Right hindlimb (tissue), 1 donor: ENCODE measurements around the gene GIN1.
"Not testable (repeated sequence)": the region's sequence is repeated elsewhere in the genome, so short reads cannot be mapped to it uniquely, and the experiment has no call there.

Source experiments
- DNase-seq: peaks from one replicate; pipeline ENCODE4 v3.0.0-alpha.2; 2018

GIN1 gene

DNA sequence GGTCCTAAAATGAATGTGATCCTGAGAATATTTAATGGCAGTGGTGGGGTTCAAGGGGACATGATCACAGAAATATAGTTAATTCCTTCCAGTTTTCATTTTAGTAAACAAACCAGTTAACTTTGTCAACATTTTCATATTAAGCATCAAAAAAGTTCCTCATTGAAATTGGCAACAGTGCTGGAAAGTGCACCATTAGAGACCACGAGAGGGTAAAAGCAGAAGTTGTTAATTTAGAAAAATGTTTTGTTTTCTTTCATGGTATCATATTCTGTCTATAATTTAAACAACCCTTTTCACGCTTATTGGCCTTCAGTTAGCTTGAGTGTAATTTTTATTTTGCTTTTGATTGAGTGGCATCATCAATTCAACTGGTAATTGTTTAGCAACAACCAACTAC, 11.9 kb downstream of the GIN1 start:
- DNase-seq, result no peak

DNA sequence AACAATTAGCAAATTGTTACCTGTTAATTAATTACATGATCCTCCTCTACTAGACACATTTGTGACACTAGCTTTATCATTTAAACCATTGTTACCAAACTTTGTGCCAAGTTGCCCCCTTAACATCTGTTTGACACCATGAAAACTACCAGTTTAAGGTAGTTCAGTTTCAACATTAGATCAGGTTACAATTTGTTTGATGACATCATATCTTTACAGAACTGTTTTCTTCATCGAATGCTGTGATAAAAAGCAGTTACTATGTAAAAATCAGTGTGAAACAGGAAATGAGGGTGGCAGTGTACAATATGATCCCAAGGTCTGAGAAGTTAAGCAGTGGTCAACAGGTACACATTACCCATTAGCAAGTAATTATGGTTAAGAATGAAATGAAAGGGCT, 17.7 kb downstream of the GIN1 start:
- no peak for DNase-seq

DNA sequence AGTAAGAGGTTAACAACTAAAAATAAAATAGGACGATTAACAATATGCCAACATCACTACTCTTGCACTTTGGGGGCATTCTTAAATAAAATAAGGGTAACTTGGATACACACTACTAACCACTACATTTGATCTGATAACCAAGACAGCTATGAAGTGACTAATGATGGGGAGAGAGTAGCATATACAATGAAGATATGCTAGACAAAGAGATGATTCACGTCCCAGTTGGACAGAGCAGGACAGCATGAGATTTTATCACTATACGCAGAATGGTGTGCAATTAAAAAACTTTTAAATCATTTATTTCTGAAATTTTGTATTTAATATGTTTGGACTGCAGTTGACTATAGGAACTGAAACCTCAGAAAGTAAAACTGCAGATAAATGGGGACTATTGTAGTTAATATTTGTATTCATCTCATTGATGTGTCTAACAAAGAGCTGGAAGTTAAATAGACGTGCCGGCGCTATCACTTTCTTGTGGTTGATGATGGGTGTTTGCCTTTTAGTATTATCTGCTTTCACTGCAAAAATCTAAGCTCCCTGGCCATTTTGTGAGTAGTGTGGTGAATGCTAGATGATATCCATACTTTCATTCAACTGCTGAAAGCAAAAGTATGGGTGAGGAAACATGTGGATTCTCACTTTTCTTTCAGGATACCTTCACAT, 18.7 kb downstream of the GIN1 start:
- no peak for DNase-seq

DNA sequence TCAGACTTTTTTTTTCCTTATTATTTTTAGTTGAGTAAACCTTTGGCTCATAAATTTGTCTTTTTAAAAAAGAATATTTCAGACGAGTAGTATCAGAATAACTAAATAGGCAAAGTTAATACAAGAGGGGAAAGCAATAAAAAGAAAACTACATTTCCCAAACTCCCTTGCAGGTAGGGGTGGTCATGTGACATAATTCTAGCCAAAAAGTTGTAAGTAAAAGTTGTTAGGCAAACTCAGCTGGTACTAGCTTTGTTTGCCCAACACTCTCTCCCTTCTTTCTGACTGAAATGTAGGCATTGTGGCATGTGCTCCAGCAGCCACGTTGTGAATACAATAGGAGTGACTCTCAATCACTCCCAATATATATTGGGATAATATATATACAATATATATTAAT, 20.9 kb downstream of the GIN1 start:
- DNase-seq, result no peak

DNA sequence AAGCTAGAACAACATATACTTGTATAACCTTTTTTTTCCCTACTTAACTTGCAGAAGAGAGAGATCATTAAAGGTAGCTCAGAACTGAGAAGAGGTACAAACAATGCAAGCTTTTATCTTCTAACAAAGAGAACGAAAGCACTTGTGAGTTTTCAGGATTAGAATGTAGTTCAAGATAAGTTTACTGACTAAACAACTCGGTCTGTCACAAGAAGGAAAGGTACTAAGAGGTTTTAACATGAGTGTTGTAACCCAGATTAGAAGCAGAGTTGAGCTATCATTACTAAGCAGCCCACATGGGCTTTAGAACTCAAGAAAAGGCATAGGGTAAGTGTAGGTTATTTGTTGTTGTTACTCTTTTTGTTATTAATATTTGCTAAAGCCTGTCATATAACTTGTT, 25.2 kb downstream of the GIN1 start:
- no peak for DNase-seq

DNA sequence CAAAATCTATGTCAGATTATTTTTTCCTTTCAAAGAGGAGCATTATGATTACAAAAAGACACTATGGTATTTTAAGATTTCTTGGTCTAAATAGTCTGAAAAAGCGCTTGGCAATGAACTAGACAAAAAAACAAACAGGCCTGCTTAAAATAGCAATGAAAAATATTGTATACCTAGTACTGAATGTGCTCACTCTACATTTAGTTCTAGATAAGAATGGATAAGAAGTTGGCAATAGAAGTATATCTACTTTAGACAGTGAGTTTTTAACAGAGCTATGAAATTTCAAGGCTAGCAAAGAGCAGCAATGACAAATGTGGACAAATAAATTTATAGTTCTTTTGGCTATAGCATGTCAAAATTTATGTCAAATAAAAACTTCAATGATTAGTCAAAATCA, 26.2 kb downstream of the GIN1 start:
- no peak for DNase-seq

DNA sequence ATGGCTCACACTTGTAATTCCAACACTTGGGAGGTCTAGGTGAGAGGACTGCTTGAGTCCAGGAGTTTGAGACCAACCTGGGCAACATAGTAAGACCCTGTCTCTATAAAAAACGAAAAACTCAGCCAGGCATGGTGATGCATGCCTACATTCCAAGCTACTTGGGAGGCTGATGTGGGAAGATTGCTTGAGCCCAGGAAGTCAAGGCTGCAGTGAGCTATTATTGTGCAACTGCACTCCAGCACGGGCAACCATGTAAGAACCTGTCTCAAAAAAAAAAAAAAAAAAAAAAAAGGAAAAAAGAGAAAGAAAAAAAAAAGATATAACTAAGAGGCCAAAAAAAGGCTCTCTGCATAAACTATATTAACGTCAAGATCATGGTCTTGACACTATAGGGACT, 27.3 kb downstream of the GIN1 start:
- no peak for DNase-seq

DNA sequence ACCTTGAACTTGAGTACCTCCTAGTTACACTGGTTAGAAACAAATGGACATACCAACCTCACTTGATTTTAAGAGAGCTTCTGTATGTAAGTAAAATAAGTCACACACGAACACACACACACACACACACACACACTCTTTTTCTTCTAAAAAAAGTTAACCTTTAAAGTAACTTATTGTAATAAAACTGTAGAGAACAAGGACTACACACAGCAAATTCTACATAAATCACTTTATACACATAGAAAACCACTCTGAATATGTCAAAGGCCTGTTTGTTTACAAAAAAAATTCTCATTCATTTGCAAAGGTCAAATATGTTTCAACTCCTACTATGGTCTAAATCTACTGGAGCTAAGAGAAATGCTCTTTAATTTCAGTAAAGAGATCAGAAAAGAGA, 29.1 kb downstream of the GIN1 start:
- no peak for DNase-seq

DNA sequence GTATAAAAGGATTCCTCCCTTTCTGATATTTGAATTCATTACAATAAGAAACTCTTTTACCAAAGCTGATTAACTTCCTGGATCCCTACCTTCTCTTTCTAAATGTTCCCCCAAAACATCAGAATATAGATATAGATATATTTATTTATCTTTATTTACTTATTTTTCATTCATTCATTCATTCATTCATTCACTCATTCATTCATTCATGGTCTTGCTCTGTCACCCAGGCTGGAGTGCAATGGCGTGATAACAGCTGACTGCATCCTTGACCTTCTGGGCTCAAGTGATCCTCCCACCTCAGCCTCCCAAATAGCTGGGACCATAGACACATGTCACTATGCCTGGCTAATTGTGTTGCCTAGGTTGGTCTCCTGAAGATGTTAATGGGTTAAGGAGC, 30.7 kb downstream of the GIN1 start:
- no peak for DNase-seq

DNA sequence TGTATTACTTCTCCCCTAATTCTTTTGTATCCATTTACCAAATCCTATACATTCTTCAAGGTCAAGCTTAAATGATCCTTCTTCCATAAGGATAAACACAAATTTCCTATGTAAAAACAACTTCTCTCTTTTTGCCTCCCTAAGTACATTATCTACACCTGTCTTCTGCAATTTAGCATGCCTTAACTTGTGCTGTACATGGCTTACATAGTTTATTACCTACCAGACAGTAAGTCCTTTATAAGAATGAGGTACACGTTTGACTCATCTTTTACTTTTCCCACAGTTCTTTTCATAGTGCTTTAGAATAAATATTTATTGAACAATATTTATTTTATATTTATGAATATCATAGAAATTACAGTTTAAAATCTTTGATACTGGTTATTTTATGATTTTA, 33.4 kb downstream of the GIN1 start:
- DNase-seq, result no peak

DNA sequence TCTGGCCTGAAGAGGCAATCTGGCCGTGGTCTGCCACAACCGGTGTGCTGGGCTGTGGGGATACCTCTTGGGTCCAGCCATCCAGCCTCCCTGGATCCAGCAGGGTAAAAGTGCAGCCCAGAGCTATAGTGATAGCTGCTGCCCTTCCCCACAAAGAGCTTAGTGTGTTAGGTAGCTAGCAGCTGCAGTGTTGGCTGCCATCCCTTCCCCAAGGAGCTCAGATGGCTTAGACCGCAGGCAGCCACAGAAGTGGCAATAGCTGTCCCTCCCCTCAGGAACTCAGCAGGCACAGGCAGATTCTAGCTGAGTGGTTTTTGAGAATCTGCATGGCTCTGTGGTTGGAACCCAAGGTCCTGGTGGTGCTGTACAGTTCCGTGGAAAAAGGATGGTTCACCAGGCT, 40.1 kb downstream of the GIN1 start:
- no peak for DNase-seq

DNA sequence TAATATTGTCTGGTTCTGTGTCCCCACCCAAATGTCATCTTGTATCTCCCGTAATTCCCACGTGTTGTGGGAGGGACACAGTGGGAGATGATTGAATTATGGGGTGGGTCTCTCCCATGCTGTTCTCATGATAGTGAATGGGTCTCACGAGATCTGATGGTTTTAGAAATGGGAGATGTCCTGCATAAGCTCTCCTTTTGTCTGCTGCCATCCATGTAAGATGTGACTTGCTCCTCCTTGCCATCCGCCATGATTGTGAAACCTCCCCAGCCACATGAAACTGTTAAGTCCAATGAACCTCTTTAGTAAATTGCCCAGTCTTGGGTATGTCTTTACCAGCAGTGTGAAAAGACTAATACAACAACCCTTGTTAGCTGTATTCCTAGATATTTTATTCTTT, 44.5 kb downstream of the GIN1 start:
- no peak for DNase-seq

DNA sequence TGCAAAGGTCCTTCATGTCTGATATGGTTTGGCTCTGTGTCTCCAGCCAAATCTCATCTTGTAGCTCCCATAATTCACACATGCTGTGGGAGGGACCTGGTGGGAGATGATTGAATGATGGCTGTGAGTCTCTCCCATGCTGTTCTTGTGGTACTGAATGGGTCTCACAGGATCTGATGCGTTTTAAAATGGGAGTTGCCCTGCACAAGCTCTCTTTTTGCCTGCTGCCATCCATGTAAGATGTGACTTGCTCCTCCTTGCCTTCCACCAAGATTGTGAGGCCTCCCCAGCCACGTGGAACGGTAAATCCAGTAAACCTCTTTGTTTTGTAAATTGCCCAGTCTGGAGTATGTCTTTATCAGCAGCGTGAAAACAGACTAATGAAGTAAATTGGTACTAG, 46.4 kb downstream of the GIN1 start:
- not testable (repeated sequence) for DNase-seq

DNA sequence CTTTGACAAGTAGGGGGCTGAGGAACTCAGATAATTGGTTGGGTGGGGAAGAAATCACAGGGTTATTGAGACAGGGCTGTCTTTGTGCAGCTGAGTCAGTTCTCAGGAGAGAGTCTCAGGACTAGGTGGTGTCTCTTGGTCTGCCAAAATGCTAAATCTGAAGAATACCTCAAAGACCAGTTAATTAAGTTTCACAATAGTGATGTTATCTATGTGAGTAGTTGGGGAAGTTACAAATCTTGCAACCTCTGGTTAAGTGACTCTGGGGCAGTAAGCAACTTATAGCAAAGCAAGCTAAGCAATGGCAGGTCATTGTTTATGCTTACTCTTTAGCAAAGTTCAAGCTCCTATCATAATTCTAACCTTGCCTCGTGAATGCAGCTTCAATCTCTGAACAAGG, 53.6 kb downstream of the GIN1 start:
- no peak for DNase-seq

DNA sequence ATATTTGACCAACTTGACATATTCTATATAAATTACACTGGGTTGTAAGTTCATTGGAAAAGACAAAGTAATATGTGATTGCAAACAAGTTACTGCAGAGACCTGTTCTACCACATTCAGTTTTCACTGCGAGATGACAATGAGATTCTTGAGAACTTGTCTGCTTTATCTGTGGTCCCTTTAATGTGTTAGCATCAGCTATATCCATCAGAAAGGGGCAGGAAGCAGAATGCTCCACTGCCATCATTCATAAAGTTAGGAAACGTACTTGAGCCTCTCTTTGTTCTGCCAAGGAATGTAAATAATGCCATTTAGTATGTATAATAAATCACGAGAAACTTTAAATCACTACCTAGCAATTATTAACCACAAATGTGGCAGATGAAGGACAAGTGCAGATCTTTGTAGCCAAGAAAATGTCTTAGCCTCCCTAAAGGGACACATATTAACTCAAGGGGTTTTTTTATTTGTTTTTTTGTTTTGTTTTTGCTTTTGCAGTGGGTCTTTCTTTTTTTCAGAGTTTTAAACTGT, 59.4 kb downstream of the GIN1 start:
- DNase-seq, result no peak

DNA sequence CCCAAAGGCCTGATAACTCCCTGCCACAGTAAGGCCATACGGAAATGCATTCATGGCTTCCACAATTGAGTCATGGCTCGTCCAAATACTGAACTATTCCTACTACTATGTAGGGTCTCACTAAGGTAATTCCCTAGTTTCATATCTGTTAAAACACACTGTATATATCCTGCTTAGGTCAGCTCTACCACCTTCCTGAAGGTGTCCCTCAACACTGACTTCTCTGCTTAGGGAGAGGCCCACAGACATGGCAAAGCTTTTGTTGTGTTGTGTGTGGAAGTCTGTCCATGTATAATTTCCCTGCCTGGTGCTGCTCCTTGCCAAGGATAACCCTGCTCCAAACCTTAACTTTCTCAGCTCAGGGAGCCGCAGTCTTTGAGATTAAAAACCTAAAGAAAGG, 60.4 kb downstream of the GIN1 start:
- no peak for DNase-seq

DNA sequence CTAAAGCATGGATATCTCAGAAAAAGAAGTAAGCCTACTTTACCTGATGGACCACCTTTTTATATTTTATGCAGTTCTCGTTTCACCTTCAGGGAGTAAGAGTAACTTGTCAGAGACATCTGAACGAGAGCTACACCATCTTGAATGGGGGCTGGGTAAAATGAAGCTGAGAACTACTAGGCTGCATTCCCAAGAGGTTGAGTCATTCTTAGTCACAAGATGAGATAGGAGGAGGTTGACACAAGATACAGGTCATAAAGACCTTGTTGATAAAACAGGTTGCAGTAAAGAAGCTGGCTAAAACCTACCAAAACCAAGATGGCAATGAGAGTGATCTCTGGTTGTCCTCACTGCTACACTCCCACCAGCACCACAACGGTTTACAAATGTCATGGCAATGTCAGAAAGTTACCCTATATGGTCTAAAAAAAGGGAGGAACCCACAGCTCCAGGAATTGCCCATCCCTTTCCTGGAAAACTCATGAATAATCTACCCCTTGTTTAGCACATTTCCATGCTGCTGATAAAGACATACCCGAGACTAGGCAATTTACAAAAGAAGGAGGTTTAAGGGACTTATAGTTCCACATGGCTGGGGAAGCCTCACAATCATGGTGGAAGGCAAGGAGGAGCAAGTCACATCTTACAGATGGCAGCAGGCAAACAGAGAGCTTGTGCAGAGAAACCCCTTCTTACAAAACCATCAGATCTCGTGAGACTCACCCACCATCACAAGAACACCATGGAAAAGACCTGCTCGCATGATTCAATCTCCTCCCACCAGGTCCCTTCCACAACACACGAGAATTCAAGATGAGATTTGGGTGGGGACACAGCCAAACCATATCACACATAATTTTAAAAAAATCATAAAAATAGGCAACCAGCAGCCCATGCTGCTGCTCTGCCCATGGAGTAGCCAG, 62.5 kb downstream of the GIN1 start:
- no peak for DNase-seq

DNA sequence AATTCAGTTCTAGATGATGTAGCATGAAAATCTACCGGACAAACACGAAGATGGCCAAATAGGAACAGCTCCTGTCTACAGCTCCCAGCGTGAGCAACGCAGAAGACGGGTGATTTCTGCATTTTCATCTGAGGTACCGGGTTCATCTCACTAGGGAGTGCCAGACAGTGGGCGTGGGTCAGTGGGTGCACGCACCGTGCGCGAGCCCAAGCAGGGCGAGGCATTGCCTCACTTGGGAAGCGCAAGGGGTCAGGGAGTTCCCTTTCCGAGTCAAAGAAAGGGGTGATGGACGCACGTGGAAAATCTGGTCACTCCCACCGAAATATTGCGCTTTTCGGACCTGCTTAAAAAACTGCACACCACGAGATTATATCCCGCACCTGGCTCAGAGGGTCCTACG, 73.2 kb downstream of the GIN1 start:
- DNase-seq, result not testable (repeated sequence)

DNA sequence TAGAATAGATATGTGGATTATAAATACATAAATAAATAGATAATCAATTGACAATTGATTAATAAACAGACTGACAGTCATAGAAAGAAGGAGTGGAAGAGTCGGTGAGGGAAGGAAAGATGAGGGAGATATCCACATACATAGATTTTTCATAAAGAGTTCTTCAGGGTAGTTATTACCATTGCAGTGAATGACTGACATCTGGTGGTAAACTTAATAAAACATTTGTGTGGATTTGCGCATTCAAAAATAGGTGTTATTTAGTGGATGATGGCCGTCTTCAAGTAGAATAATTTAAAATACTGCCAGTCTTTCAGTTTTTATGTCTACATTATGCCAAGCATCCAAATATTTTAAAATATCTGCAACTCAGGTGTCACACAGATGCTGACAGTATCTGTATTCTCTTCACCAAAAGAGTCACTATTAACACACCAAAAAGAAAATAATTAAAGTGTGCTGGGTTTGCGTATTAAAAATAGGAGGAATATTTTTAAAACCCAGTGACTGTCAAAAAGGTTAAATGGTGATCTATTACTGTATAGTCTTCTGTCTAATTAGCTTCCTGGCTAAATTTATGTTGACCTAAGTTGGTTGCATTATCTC, 78.8 kb downstream of the GIN1 start:
- DNase-seq, result no peak

DNA sequence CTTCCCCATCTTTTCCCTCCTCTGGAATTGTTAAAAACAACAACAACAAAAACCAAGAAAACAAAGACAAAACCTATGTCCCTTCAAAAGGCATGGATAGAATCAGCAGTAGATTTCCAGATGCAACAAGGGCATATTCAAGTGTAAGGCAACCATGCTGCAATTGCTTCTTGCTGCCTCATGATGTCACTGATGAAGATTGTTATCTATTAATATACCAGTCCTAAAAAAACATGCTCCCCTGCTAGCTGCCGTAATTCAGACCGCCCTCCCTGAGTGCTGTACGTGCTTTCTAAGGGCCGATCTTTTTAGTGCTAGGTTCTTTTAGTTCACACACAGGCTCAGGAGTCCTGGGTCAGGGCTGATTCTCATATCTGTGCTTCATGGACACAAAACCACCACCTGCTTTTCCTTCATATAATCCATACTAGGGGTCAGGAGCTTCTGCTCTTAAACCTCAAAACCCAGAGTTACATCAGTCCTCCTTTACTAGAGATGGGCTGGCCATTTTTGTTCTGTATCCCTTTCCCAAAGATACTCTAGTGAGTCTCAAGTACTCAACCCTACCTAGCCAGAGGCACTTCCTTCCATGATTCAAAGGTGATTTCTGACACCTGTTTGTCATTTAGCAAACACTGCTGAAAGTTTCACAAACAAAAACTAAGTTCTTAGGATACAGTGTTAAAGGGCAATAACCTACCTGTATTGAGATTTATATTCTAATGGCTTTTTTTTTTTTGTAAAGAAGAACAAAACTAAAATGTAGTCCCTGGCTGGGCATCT, 82.1 kb downstream of the GIN1 start:
- DNase-seq, result no peak

DNA sequence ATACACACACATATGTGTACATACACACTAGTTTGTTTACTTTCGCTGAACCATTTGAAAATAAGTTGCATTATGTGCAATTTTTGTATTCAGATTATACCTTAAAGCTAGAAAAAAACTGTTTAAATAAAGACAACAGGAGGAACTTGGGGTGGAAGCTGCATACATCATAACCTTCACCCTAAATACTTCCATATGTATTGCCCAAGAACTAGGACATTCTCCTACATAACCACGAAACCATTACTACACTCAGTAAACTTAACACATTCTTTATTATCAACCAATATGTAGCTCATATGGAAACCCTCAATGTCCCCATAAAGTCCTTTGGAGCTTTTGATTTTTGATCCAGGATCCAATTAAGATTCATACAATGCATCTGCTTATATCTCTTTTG, 83.3 kb downstream of the GIN1 start:
- no peak for DNase-seq
